Esophagus squamous epithelium (tissue), 5 donors: Measurements from ENCODE around the gene SH2D1A. TPM values are rescaled to one million over a fixed set of nuclear protein-coding genes. Genes with fewer than 3 reads are reported as not detected.

ENCODE experiments used
- DNase-seq: peaks from one replicate; lab custom pipeline; 2025; lab: John Stamatoyannopoulos, UW
- H3K27ac ChIP-seq, 4 donors: fragments of 200-600 bp; sonication (generic); one replicate each; pipeline ENCODE4 v1.5.1; 2016 to 2019; ENCODE audit warnings: mild to moderate bottlenecking in 1 of 4
- H3K27me3 ChIP-seq, 4 donors: fragments of 200-600 bp; sonication (generic); 1 replicate in 3 of 4; 2 replicates in 1 of 4; pipeline versions ENCODE4 v1.5.1 to v1.6.0; 2017 to 2021; ENCODE audit warnings: antibody characterized with exemption in 1 of 4
- H3K36me3 ChIP-seq, 3 donors: fragments of 200-600 bp; sonication (generic); one replicate each; pipeline ENCODE4 v1.5.1; 2016 to 2019
- H3K4me1 ChIP-seq, 3 donors: fragments of 200-600 bp; sonication (generic); one replicate each; pipeline ENCODE4 v1.5.1; 2017 to 2019
- H3K4me3 ChIP-seq, 4 donors: fragments of 200-600 bp; sonication (generic); 1 replicate in 3 of 4; 2 replicates in 1 of 4; pipeline ENCODE4 v1.5.1; 2016 to 2019; ENCODE audit warnings: mild to moderate bottlenecking in 2 of 4, moderate library complexity in 1 of 4
- H3K9me3 ChIP-seq, 3 donors: fragments of 200-600 bp; sonication (generic); one replicate each; pipeline ENCODE4 v1.5.1; 2016 to 2019
- CTCF ChIP-seq, 6 experiments: fragments of 450-650 bp in 4 of 6; fragments of 200-600 bp in 2 of 6; sonication (generic) in 2 of 6; IDR thresholded peaks; one replicate each; pipeline ENCODE4 v1.5.1; 2016 to 2019; ENCODE audit warnings: antibody characterized with exemption in 6 of 6, mild to moderate bottlenecking in 4 of 6, moderate library complexity in 4 of 6
- POLR2A ChIP-seq, 4 donors: fragments of 450-650 bp; IDR thresholded peaks; one replicate each; pipeline ENCODE4 v1.6.1; 2017; ENCODE audit warnings: antibody characterized with exemption in 4 of 4, mild to moderate bottlenecking in 4 of 4, moderate library complexity in 3 of 4
- WGBS, 2 donors: methylation state at CpG; one replicate each; pipeline ENCODE4 v1.1.5; 2018; 5-methylcytosine and 5-hydroxymethylcytosine counted together
- intact Hi-C: fragments of 100-400 bp; cut with DNase I; formaldehyde crosslinking; loops from one replicate; pipeline ENCODE4 v1.15.0; 2022
- total RNA-seq, 4 donors: library from RNA; depleted of rRNA; stranded (reverse); fragments of >200 nt; gene quantifications; one replicate each; pipeline ENCODE4 v1.1.0, GENCODE V29; 2016
- donor health status: DM: yes; HTN: yes; CAD: no.

Gene SH2D1A
- total RNA-seq, 4 donors from 2014 or later, result 0.53 to 2.1 (median 1.4) TPM; not detected in 1

- intact Hi-C loops, result no loop called here
- WGBS, 2 donors, result 62 to 63% methylated on average over 4 of the region's 4 CpGs
- no peaks in the 10 kb centered on the region for H3K27me3 ChIP-seq
- no peaks in the 10 kb centered on the region for H3K36me3 ChIP-seq
- no peak overlapping the region for H3K27ac ChIP-seq
- H3K9me3 ChIP-seq, result no peaks in the 10 kb centered on the region
- H3K4me3 ChIP-seq, result no peak overlapping the region
- TF ChIP-seq CTCF (IDR thresholded peaks at IDR 0.05), result no peak
- no peak for TF ChIP-seq POLR2A (IDR thresholded peaks at IDR 0.05)
- DNase-seq, result no peak
- peaks cover 0 to 3% (median 0%) of the 10 kb centered on the region in 3 donors for H3K4me1 ChIP-seq
These were observed 2.1 kb upstream of the SH2D1A start for GRCh38 chrX:124344246-124344645.

GRCh38 chrX:124346877-124347241 is 496 bp downstream of the SH2D1A start:
- intact Hi-C loops, result no loop called here
- Histone ChIP-seq H3K4me1 (peaks cover 0 to 3% (median 0%) of the 10 kb centered on the region in 3 donors), H3K4me3 (peak overlapping the region in 2 of 4 donors; percentile 28 to 42), H3K27me3 (no peaks in the 10 kb centered on the region), H3K27ac (peak overlapping the region in 2 of 4 donors; percentile 25 to 49), H3K36me3 (no peaks in the 10 kb centered on the region), H3K9me3 (no peaks in the 10 kb centered on the region)
- TF ChIP-seq CTCF (IDR thresholded peaks at IDR 0.05), result no peak
- TF ChIP-seq POLR2A (IDR thresholded peaks at IDR 0.05), result no peak
- WGBS, 2 donors, result 70 to 89% methylated on average over 6 to 9 of the region's 15 CpGs
- no peak for DNase-seq

- TF ChIP-seq CTCF (IDR thresholded peaks at IDR 0.05) (no peak), POLR2A (IDR thresholded peaks at IDR 0.05) (no peak)
- no peak overlapping the region for H3K27ac ChIP-seq
- DNase-seq, result no peak
- WGBS, 2 donors, result 36 to 37% methylated on average over 5 of the region's 5 CpGs
- no peaks in the 10 kb centered on the region for H3K27me3 ChIP-seq
- peaks cover 0 to 3% (median 0%) of the 10 kb centered on the region in 3 donors for H3K4me1 ChIP-seq
- no peaks in the 10 kb centered on the region for H3K36me3 ChIP-seq
- no peaks in the 10 kb centered on the region for H3K9me3 ChIP-seq
- intact Hi-C loops, result no loop called here
- H3K4me3 ChIP-seq, result peak overlapping the region in 1 of 4 donors; percentile 28
These were observed 879 bp downstream of the SH2D1A start for GRCh38 chrX:124347242-124347641.

- no peaks in the 10 kb centered on the region for H3K36me3 ChIP-seq
- H3K4me3 ChIP-seq, result no peak overlapping the region
- intact Hi-C loops, result no loop called here
- peaks cover 0 to 3% (median 0%) of the 10 kb centered on the region in 3 donors for H3K4me1 ChIP-seq
- H3K27me3 ChIP-seq, result no peaks in the 10 kb centered on the region
- TF ChIP-seq CTCF (IDR thresholded peaks at IDR 0.05) (no peak), POLR2A (IDR thresholded peaks at IDR 0.05) (no peak)
- H3K9me3 ChIP-seq, result no peaks in the 10 kb centered on the region
- H3K27ac ChIP-seq, result no peak overlapping the region
- no peak for DNase-seq
- 39 to 46% methylated on average over 4 to 5 of the region's 5 CpGs for WGBS, 2 donors
These were observed 1.8 kb downstream of the SH2D1A start for GRCh38 chrX:124348182-124348581.

- TF ChIP-seq POLR2A (IDR thresholded peaks at IDR 0.05) (no peak), CTCF (IDR thresholded peaks at IDR 0.05) (no peak)
- H3K36me3 ChIP-seq, result no peaks in the 10 kb centered on the region
- peaks cover 0 to 3% (median 0%) of the 10 kb centered on the region in 3 donors for H3K4me1 ChIP-seq
- intact Hi-C loops, result no loop called here
- 76 to 90% methylated on average over 6 of the region's 6 CpGs for WGBS, 2 donors
- no peak for DNase-seq
- H3K9me3 ChIP-seq, result no peaks in the 10 kb centered on the region
- no peak overlapping the region for H3K27ac ChIP-seq
- H3K27me3 ChIP-seq, result no peaks in the 10 kb centered on the region
- H3K4me3 ChIP-seq, result no peak overlapping the region
These were observed 2.6 kb downstream of the SH2D1A start for GRCh38 chrX:124348885-124349453.
